WTC11 (cell line): Measurements from ENCODE around the gene PPM1N.

ENCODE experiments used
- ATF3 ChIP-seq: sonication (generic); formaldehyde crosslinking; conservative IDR thresholded peaks from 2 replicates; pipeline ENCODE4 v1.8.1; 2022; ENCODE audit warnings: mild to moderate bottlenecking, missing genetic modification reagents
- ATF6 ChIP-seq: sonication (generic); formaldehyde crosslinking; IDR thresholded peaks from 2 replicates; pipeline ENCODE4 v1.8.1; 2023; ENCODE audit warnings: mild to moderate bottlenecking, missing genetic modification reagents
- CDX4 ChIP-seq: fragments of 250-450 bp; sonication (Bioruptor Pico); IDR thresholded peaks from 2 replicates; pipeline ENCODE4 v1.9.0; 2021; ENCODE audit warnings: moderate library complexity, mild to moderate bottlenecking, inconsistent platforms, borderline replicate concordance
- CREB1 ChIP-seq: sonication (generic); formaldehyde crosslinking; IDR thresholded peaks from 2 replicates; pipeline ENCODE4 v1.8.0; 2023; ENCODE audit warnings: mild to moderate bottlenecking, missing genetic modification reagents
- CREM ChIP-seq: sonication (generic); formaldehyde crosslinking; IDR thresholded peaks from 2 replicates; pipeline ENCODE4 v1.8.1; 2022; ENCODE audit warnings: mild to moderate bottlenecking, missing genetic modification reagents, moderate library complexity
- CTCF ChIP-seq: fragments of 200-600 bp; IDR thresholded peaks from 2 replicates; pipeline ENCODE4 v1.8.0; 2022; ENCODE audit warnings: antibody characterized with exemption
- ESRRA ChIP-seq: sonication (generic); formaldehyde crosslinking; IDR thresholded peaks from 2 replicates; pipeline ENCODE4 v1.8.1; 2022; ENCODE audit warnings: mild to moderate bottlenecking, missing genetic modification reagents, borderline replicate concordance
- ETV6 ChIP-seq: sonication (generic); formaldehyde crosslinking; IDR thresholded peaks from 2 replicates; pipeline ENCODE4 v1.8.1; 2022; ENCODE audit warnings: mild to moderate bottlenecking, missing genetic modification reagents
- FOXK1 ChIP-seq: sonication (generic); formaldehyde crosslinking; IDR thresholded peaks from 2 replicates; pipeline ENCODE4 v1.8.0; 2022; ENCODE audit warnings: mild to moderate bottlenecking, moderate library complexity, missing genetic modification reagents
- MXD4 ChIP-seq: fragments of 250-450 bp; sonication (Bioruptor Pico); IDR thresholded peaks from 2 replicates; pipeline ENCODE4 v1.8.0; 2021; ENCODE audit warnings: mild to moderate bottlenecking, moderate library complexity, borderline replicate concordance
- OVOL2 ChIP-seq: fragments of 250-450 bp; sonication (Bioruptor Pico); IDR thresholded peaks from 2 replicates; pipeline ENCODE4 v1.9.0; 2021; ENCODE audit warnings: mild to moderate bottlenecking, borderline replicate concordance
- ZNF138 ChIP-seq: sonication (generic); formaldehyde crosslinking; conservative IDR thresholded peaks from 2 replicates; pipeline ENCODE4 v1.8.1; 2022; ENCODE audit warnings: mild to moderate bottlenecking, moderate library complexity, missing genetic modification reagents

GRCh38 chr19:45512881-45513483 lies 14.7 kb downstream of the PPM1N start:
- TF ChIP-seq CTCF (no peak), ATF3 (CRISPR knock-in tag) (no peak), ESRRA (CRISPR knock-in tag) (no peak), ETV6 (CRISPR knock-in tag) (no peak), FOXK1 (no peak), CREB1 (CRISPR knock-in tag) (no peak), OVOL2 (CRISPR knock-in tag) (no peak), CDX4 (CRISPR knock-in tag) (no peak), ATF6 (CRISPR knock-in tag) (no peak), CREM (CRISPR knock-in tag) (no peak), MXD4 (CRISPR knock-in tag) (no peak), ZNF138 (CRISPR knock-in tag) (no peak)
